GM21529 (cell line): ENCODE measurements around the gene RRH.
A peak's percentile ranks its signal among the peaks of the same experiment; 100 is the strongest.
"Not testable (repeated sequence)": the region's sequence is repeated elsewhere in the genome, so short reads cannot be mapped to it uniquely, and the experiment has no call there.

Experiments
- ATAC-seq: cut with Tn5 transposase; IDR thresholded peaks from one replicate; pipeline ENCODE4 v1.9.1; 2021; ENCODE audit not compliant: unreplicated experiment

RRH gene, protein sequence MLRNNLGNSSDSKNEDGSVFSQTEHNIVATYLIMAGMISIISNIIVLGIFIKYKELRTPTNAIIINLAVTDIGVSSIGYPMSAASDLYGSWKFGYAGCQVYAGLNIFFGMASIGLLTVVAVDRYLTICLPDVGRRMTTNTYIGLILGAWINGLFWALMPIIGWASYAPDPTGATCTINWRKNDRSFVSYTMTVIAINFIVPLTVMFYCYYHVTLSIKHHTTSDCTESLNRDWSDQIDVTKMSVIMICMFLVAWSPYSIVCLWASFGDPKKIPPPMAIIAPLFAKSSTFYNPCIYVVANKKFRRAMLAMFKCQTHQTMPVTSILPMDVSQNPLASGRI

DNA sequence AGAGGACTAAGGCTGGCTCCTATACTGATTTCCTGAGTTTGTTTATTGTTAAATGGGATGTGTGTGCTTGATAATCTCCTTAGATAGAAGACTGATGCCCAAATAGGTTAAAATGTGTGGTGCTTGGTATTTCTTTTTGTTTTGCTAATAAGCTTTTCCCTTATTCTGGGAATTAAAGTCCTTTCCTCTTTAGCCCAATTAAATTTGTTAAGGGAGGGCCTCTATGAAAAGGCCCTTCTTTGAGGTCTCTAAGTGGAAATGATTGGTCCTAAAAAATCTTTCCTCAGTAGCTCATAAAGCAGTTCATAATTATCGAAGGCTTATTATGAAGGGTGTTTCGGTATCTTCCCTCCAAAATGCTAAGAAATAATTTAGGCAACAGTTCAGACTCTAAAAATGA is at the start of gene RRH:
Gene RRH (plus strand): TSS at position 301 of the 400 bp plus-strand sequence. CDS start 56 bp downstream, at position 357.
- no peak for ATAC-seq

DNA sequence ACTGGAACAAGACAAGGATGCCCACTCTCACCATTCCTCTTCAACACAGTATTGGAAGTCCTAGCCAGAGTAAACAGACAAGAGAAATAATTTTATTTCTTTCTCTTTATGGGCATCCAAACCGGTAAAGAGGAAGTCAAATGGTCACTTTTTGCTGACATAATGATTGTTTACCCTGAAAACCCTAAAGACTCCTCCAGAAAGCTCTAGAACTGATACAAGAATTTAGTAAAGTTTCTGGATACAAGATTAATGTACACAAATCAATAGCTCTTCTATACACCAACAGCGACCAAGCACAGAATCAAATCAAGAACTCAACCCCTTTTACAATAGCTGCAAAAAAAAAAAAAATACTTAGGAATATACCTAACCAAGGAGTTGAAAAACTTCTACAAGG is 45.7 kb upstream of the RRH start:
- ATAC-seq, result not testable (repeated sequence)

DNA sequence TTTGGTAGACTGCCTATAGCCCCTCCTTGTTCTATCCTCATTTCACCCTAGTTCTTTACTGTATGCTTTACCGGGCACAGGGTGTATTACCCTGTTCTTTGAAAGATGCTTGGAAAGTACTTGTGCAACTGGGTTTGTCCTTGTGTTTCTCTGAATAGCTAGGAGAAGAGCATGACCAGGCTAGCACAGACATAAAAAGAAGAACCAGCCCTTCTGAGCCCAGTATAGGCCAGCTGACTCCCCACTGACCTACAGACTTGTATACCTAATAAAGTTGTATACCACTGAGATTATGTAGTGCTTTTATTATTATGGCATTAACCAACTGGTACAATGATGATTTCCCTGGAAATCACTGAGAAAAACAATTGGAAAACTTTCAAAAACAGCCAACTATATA is 40.9 kb upstream of the RRH start:
- ATAC-seq, result no peak

DNA sequence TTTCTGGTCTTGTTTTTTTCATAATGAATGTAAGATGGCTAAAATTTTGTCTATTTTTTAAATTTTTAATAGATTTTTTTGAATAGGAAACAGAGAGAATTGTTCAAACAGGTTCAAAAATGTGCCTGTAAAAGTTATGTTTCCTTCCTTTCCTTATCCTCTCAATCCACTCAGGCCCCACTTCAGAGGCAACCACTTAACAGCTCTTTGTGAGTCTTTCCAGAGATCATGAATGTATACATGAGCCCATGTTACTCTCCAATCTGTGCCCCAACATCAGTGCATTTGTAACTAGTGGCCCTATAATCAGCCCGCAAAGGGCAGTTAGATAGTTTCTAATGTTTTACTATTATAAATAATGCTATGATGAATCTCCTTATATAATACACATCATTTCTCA is 40.0 kb upstream of the RRH start:
- no peak for ATAC-seq

DNA sequence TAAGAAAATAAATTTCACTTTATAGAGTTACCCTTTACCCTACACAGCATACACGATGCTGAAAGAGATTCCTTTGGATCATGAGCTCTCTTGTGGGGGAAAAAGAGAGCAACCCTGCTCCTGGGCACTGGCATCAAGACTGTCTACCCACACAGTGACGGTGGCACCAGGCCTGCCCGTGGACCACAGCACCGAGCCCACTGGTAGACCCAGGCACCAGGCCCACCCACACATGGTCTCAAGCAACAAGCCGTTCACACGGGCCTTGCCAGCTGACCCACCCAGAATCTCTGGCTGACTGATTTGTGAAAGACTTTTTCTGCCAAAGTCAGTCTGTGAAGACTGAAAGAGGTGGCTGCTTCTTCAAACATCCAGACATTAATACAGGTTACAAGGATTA is 32.7 kb upstream of the RRH start:
- no peak for ATAC-seq

DNA sequence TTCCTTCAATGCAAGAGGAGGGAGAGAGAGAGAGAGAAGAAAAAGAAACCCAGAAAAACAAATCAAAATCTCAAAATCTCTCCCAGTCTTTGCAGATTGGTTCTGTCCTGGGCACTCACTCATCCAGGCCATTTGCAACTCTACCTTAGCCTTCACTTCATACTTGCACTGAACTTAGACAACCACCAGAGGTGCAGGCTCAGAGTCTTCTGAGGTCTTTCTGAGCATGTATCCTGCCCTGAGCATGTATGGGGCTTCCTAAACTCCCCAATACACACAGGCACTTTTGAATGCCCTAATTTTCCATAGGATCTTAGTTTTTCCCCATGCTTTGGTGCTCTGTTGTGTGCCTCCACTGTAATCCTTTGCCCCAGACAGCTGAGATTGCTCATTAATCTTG is 28.9 kb upstream of the RRH start:
- ATAC-seq, result no peak

DNA sequence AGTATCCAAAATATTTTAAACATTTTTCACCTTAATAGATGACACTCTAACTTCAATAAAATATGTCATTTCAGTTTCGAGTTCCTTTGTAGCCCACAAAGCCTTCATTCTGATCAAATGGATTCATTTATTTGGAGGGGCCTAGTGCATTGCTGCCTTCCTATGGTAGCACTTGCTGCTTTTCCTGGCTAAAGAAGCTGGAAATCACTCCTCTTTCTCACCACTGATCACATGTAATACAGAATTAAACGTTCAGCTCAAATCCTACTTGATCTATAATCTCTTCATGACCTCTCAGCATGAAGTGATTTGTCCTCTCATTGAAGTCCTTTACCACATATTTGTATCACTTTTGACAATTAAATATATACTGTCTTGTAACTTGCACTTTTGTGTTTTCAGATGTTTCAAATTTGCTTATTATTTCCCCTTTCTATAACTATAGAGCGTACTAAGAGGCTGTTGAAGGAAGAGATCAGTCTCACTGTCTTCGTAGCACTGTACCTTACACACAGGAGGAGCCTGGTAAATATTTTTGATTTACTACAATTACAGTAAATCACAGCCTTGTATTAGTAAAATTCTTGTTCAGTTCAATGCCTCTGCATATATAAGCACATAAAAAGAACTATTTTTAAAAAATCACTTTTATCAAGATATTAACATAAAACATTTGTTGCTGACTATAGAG is 26.5 kb upstream of the RRH start:
- no peak for ATAC-seq

DNA sequence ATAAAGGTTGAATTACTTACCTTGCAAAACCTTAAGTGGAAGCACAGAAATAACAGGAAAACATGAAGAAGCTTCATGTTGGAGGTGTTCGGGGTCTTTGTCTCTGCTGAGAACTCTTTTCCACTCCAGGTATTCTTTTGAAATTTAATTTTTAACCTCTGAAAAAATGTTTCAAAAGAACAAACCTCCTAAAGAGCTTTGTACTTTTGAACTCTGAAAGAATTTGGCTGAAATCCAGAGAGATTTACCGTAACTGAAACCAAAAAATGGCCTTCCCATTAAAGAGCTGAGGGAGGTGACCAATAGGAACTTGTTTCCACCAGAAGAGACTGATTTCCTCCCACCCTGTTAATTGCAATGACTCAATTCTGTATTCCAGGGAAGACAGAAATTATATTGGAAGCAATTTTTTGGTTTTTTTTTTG is 25.9 kb upstream of the RRH start, which contains the start of gene CFI:
Gene CFI (minus strand): TSS at position 105 of the 425 bp plus-strand sequence. CDS start 28 bp downstream, at position 77.
- no peak for ATAC-seq

DNA sequence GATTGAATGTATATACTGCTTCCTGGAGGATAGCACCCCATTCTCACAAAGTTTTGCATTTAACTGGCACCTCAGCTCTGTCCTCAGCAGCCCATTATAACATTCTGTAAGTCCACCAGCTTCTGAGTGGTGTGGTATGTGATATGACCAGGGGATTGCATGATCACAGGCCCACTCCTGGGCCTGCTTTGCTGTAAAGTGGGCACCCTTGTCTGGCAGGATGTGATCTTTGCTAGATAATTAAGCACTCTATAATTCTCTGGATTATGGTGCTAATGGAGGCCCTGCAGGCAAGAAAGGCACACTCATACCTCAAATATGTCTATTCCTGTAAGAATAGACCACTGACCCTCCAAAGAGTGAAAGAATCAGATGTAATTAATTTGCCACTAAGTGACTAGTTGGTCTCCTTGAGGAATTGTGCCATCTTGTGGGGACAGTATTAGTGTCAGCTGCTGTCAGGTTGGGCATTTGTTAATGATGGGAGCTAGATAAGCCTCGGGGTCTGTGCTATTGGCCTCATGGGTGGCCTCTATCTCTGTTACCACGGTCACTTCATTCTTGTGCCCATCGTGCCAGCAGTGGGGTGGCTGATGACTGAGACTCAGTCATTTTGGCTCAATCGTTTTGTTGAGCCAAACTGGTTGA is 23.7 kb upstream of the RRH start:
- peak; percentile 68 for ATAC-seq

DNA sequence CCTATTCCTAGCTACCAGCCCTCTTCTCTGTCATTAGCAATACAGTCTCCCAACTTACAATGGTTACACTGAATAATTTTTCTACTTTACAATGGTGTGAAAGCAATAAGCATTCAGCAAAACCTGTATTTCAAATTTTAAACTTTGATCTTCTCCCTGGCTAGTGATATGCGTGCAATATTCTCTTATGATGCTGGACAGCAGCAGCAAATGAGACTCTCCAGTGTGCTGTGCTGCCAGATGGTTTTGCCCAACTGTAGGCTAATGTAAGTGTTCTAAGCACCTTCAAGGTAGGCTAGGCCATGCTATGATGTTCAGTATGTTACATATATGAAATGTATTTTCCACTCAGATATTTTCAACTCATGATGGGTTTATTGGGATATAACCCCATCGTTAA is 18.1 kb upstream of the RRH start:
- no peak for ATAC-seq

DNA sequence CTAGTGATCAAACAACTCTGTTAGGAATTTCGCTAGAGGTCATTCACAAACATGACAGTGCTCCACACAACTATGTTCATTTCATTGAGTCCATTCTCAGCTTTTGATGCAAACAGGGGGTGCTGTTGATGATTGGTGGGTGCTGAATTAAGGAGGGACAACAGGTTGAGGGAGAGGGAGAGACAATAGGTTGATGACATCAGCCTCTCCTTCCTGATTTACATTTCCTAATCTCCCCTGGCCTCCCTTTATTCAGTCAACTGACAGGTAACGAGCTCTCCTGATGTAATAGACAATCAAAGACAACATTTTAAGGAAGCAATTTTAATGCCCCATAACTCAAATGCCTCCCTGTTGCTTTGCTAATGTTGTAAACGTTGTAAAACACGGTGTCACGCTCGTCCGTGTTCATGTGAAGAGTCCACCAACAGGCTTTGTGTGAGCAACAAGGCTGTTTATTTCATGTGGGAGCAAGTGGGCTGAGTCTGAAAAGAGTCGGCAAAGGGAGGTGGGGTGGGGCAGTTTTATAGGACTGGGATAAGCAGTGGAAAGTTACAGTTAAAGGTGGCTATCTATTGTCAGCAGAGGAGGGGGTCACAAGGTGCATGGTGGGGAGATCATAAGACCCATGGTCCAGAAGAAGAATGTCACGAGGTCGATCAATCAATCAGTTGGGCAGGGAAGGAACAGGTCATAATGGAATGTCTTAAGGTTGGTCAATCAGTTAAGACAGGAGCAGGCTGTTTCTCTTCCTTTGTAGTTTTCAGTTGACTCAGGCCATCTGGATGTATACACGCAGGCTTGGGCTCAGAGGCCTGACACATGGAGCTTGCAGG is 17.0 kb upstream of the RRH start:
- no peak for ATAC-seq

DNA sequence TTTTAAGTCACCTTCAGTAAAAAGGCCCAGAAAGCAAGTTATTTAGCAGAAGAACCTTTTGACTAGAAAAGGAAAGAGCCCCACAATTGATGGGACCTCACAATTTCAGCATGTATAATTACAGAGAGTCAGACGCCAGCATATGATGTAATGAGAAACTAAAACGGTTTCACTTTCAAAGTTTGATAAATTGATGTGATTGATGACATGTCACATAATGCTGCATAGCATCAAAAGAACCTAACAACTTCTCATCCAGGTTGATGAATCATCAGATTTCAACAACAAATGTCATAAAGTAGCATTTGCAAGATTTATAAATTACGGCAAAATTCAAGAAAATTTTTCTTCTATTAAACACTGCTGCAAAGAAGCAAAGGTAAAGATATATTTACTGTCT is 16.1 kb upstream of the RRH start:
- ATAC-seq, result no peak

DNA sequence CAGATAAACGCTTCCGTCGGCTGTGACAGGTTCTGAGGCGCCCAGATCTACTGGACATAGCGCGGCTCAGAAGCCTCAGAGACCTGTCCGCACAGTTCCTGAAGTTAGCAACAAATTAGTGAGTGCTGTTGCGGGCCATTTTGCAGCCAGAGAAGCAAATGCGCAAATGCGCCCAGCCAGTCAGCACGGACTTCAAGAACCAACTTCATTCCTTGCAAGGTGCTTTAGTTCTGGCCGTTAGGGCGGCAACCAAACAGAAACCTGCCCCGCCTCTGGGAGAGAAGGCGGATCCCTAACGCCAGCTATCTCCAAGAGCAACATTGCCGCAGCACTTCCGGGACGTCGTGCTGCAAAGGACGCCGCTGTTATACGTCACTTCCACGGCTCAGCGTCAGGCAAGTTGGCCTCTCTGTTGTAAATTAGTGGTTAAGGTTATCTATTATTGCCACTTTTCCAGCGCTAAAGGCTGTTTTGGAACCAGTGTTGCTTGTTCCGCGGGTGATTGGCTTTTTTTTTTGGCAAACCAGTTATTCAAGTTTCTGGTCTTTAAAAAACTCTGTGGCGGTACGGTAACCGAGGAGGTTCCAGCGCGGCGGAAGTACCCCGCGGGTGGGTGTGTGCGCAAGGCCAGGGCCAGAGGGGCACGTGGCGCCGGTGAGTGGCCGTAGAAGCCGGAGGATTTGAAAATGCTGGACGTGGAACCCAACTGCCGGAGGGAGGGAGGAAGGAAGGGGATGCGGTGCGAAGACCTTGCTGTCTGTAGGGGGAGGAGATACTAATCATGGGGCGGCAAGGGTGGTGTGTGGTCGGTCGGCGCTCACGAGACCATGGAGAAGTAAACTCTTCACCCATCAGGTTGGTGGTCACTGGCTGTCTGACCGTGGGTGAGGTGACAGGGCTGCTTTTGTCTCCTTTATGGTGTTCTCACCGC is 12.4 kb upstream of the RRH start, which contains the start of gene GAR1:
Gene GAR1 (plus strand): TSS at position 612 of the 931 bp plus-strand sequence. CDS start 403 bp downstream, outside the sequence.
- peak; percentile 99 for ATAC-seq

DNA sequence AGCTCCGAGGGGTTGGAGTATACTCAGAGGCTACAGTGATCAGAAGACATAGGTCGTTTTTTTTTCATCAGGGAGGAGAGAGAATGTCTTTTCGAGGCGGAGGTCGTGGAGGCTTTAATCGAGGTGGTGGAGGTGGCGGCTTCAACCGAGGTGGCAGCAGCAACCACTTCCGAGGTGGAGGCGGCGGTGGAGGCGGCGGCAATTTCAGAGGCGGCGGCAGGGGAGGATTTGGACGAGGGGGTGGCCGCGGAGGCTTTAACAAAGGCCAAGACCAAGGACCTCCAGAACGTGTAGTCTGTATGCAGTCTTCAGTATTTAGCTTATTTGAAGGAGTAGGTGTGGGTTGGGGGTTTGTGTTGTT is 11.7 kb upstream of the RRH start:
- no peak for ATAC-seq

DNA sequence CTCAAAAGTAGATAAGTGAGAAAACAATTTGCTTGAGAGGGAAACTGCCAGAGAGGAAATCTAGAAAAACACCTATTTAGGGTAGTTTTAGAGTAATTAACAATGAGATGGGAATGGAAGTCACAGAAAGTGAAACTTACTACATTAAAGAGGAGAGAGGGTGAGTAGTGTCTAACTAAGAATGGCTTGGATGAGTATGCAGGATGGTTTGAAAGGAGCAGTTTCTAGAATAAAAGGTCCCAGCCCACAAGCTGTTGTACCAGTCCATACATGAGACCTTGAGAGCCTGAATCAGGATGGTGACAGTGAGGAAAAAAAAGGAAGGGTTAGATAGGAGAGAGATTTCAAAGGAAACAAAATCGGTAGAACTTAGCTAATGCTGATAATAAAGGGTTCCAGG is 10.9 kb upstream of the RRH start:
- ATAC-seq, result no peak

DNA sequence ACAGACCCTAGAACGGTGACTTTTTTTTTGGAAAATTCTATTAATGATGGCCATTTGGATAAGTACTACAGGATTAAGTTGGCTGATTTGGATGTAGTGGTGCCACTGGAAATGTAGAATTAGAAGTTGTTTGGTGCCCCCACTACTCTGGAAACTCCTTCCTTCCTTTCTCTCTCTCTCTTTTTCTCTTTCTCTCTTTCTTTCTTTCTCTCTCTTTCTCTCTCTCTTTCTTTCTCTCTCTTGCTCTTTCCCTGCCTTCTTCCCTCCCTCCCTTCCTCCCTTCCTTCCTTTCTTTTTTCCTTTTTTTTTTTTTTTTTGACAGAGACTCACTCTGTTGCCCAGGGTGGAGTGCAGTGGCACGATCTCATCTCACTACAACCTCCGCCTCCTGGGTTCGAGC is 9.5 kb upstream of the RRH start:
- no peak for ATAC-seq

DNA sequence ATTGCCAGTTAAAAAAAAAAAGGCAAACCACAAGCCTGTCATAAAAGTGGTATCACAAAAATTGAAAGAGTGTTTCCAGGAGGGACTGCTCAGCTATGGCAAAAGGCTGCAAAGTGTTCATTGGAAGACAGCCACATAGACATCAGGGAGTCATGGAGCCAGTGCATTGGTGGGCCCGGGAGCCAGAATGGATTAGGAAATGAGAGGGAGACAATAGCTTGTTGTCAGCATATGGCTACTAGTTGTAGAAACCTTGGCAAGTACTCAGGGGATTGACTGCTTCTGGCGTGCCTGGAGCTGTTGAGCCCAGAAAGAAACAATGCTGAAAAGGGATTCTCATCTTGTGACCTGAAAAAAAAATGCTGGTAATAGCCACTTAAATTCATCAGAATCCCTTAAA is 7.2 kb upstream of the RRH start:
- ATAC-seq, result no peak

DNA sequence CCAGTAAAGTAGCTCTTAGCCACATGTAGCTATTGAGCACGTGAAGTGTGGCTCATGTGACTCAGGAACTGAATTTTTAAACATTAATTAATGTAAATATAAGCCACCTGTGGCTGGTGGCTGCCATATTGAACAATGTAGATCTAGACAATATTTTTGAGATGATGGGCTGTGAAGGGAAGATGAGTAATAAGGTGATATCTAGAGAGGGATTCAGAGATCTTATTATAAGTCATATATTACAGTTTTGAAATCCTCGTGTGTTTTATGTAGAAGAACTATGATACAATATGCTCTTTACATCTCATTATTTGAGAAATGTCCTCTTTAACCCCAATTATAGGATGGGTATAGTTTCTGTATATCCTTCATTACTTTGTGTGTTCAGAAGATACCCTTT is 6.6 kb upstream of the RRH start:
- no peak for ATAC-seq

DNA sequence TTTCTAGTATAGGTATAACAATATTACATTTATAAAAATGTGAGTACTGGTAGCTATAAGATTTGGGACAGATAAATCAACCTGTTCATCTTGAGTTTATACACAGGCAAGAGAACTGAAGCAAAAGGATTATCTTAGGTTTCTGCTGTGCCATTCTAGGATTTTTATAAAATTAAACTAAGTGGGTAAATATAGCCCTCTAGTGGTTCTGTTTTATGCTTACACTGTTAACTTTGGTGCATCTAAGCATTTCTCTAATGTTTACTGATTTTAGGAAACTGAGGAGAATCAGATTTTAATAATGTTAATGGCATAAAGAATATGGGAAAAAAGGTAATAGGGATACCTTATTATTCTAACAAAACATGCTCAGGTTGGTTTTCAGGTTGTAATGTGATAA is 1.1 kb upstream of the RRH start:
- ATAC-seq, result peak; percentile 56

DNA sequence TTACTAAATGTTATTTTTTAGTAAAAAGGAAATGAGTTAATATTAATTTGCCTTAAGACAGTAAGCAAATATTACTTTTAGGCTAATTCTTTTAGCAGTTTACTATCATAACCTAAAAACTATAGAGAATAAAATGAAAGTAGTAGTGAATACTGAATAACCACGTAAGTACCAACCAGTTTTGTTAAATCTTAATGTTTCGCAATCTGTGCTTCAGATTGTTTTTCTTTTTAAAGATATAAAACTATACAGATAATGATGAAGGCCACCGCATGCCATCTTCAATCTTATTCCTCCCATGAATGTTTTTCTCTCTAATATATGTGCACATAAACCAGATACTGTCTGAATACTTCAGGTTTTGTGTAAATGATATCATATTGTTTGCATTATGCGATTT is 6.0 kb downstream of the RRH start:
- no peak for ATAC-seq
